ENCODE measurements around the gene GAD2. TPM values are rescaled to one million over a fixed set of nuclear protein-coding genes. Genes with fewer than 3 reads are reported as not detected.

GAD2 gene
- polyA plus RNA-seq, 4 donors: 0.10 to 1.4 TPM; not detected in 2

GRCh38 chr10:26199841-26200240 lies 16.7 kb upstream of the GAD2 start:
- H3K27ac ChIP-seq (ENCODE audit: low read depth in 1 of 3, low read length in 2 of 3): no peak overlapping the region
- H3K4me3 ChIP-seq (ENCODE audit: low read depth in 1 of 3, low read length in 3 of 3): no peak overlapping the region
- no peaks in the 10 kb centered on the region for H3K27me3 ChIP-seq (ENCODE audit: control insufficient read depth in 3 of 3, insufficient read depth in 3 of 3, low read length in 3 of 3)
- 55 to 68% (median 67%) methylated on average over 4 of the region's 4 CpGs for WGBS, 3 donors
- no peak for FAIRE-seq
- no peaks in the 10 kb centered on the region for H3K9me3 ChIP-seq (ENCODE audit: control insufficient read depth in 2 of 2, insufficient read depth in 1 of 2, low read depth in 1 of 2, low read length in 1 of 2)
- no peak for DNase-seq
- H3K4me1 ChIP-seq (ENCODE audit: control insufficient read depth in 3 of 3, insufficient read depth in 2 of 3, low read depth in 1 of 3, low read length in 2 of 3): no peaks in the 10 kb centered on the region
- no peaks in the 10 kb centered on the region for H3K36me3 ChIP-seq (ENCODE audit: control insufficient read depth in 3 of 3, insufficient read depth in 2 of 3, low read depth in 1 of 3, low read length in 3 of 3)

DNA sequence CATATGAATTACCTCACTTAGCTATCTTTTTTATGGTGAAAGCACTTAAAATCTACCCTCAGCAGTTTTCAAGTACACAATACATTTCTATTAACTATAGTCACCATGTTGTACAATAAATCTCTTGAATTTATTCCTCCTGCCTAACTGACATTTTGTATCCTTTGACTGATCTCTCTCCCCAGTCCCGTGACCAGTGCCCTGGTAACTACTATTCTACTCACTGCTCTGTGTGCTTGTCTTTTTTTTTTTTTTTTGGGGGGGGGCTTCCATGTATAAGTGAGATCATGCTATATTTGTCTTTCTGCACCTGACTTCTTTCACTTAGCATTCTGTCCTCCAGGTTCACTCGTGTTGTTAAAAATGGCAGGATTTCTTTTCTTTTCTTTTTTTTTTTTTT lies 11.4 kb upstream of the GAD2 start:
- Histone ChIP-seq H3K4me3 (ENCODE audit: low read depth in 1 of 3, low read length in 3 of 3) (no peak overlapping the region), H3K9me3 (ENCODE audit: control insufficient read depth in 2 of 2, insufficient read depth in 1 of 2, low read depth in 1 of 2, low read length in 1 of 2) (no peaks in the 10 kb centered on the region), H3K36me3 (ENCODE audit: control insufficient read depth in 3 of 3, insufficient read depth in 2 of 3, low read depth in 1 of 3, low read length in 3 of 3) (no peaks in the 10 kb centered on the region), H3K4me1 (ENCODE audit: control insufficient read depth in 3 of 3, insufficient read depth in 2 of 3, low read depth in 1 of 3, low read length in 2 of 3) (no peaks in the 10 kb centered on the region), H3K27ac (ENCODE audit: low read depth in 1 of 3, low read length in 2 of 3) (no peak overlapping the region), H3K27me3 (ENCODE audit: control insufficient read depth in 3 of 3, insufficient read depth in 3 of 3, low read length in 3 of 3) (peaks cover 0 to 3% (median under 1%) of the 10 kb centered on the region in 3 donors)
- 59 to 76% (median 72%) methylated on average over 2 of the region's 2 CpGs for WGBS, 3 donors
- no peak for FAIRE-seq
- DNase-seq: no peak

DNA sequence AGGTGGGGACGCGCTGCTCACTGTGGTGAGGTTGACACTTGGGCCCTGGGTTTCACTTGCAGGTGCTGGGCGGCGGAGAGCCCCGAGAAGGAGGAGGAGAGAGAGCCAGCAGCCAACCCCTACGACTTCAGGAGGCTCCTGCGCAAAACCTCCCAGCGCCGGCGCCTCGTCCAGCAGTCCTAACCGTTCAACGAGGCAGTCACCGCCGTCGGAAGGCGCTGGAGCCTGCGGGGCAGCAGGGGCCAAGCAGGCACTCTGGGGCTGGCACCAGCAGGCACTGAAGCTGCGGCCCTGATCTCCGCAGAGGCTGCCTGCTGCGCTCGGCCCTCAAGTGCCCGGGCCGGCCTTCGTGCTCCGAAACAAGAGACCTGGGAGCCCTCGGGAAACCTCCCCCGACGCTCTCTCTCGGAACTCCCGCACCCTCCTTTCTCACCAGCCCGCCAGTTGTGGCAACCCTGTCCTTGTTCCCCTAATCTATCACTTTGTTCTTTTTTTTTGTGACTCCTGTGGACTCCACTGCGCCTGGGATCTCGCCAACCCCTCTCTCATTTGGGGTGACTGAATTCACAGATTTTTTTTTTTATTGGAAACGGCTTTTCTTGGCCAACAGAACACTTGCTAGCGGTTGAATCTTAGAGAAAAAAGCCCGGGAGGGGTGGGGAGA lies 4.7 kb upstream of the GAD2 start:
- Histone ChIP-seq H3K4me3 (ENCODE audit: low read depth in 1 of 3, low read length in 3 of 3) (no peak overlapping the region), H3K4me1 (ENCODE audit: control insufficient read depth in 3 of 3, insufficient read depth in 2 of 3, low read depth in 1 of 3, low read length in 2 of 3) (no peaks in the 10 kb centered on the region), H3K9me3 (ENCODE audit: control insufficient read depth in 2 of 2, insufficient read depth in 1 of 2, low read depth in 1 of 2, low read length in 1 of 2) (peaks cover 0 to 3% of the 10 kb centered on the region in 2 donors), H3K27ac (ENCODE audit: low read depth in 1 of 3, low read length in 2 of 3) (no peak overlapping the region), H3K27me3 (ENCODE audit: control insufficient read depth in 3 of 3, insufficient read depth in 3 of 3, low read length in 3 of 3) (peaks cover 14 to 70% (median 34%) of the 10 kb centered on the region in 3 donors), H3K36me3 (ENCODE audit: control insufficient read depth in 3 of 3, insufficient read depth in 2 of 3, low read depth in 1 of 3, low read length in 3 of 3) (no peaks in the 10 kb centered on the region)
- WGBS, 3 donors: 16 to 32% (median 28%) methylated on average over 35 to 37 of the region's 37 CpGs
- no peak for DNase-seq
- no peak for FAIRE-seq

GRCh38 chr10:26212511-26212910 lies 4.1 kb upstream of the GAD2 start:
- Histone ChIP-seq H3K4me1 (ENCODE audit: control insufficient read depth in 3 of 3, insufficient read depth in 2 of 3, low read depth in 1 of 3, low read length in 2 of 3) (no peaks in the 10 kb centered on the region), H3K27me3 (ENCODE audit: control insufficient read depth in 3 of 3, insufficient read depth in 3 of 3, low read length in 3 of 3) (peaks cover 14 to 76% (median 40%) of the 10 kb centered on the region in 3 donors), H3K4me3 (ENCODE audit: low read depth in 1 of 3, low read length in 3 of 3) (no peak overlapping the region), H3K36me3 (ENCODE audit: control insufficient read depth in 3 of 3, insufficient read depth in 2 of 3, low read depth in 1 of 3, low read length in 3 of 3) (no peaks in the 10 kb centered on the region), H3K9me3 (ENCODE audit: control insufficient read depth in 2 of 2, insufficient read depth in 1 of 2, low read depth in 1 of 2, low read length in 1 of 2) (peaks cover 0 to 3% of the 10 kb centered on the region in 2 donors), H3K27ac (ENCODE audit: low read depth in 1 of 3, low read length in 2 of 3) (no peak overlapping the region)
- DNase-seq (no peak), FAIRE-seq (no peak)
- WGBS, 3 donors: 8 to 23% (median 17%) methylated on average over 12 of the region's 12 CpGs

DNA sequence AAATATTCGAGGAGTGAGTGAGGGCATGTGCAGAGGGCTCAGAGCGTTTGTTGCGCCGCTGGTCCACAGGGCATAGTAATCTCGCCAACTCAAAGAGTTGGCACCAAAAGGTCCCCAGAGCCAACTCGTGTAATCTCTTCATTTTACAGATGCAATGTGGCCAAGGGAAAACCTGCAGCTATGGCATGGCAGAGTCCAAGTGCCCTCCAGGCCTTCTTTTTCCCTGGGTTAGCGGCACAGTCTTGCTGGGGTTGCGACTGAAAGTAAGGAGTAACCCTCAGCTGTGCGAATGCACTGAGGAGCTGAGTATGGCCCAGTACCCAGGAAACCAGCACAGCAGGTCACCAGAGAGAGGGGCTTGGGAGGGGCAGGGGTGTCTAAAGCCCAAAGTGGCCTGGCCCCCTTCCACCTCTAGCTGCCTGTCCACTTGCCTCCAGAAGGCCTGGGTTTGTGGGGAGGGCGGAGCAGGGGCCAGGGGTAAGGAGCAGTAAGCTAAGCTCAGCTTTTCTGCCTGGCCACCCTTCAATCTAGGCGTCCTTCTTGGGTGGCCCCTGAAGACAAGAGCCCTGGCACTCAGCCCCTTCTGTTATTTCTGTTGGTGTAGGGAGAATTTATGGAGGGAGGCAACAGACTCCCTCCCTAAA lies 3.3 kb upstream of the GAD2 start:
- no peak overlapping the region for H3K27ac ChIP-seq (ENCODE audit: low read depth in 1 of 3, low read length in 2 of 3)
- no peaks in the 10 kb centered on the region for H3K36me3 ChIP-seq (ENCODE audit: control insufficient read depth in 3 of 3, insufficient read depth in 2 of 3, low read depth in 1 of 3, low read length in 3 of 3)
- WGBS, 3 donors: 23 to 37% (median 30%) methylated on average over 11 of the region's 11 CpGs
- no peak overlapping the region for H3K4me3 ChIP-seq (ENCODE audit: low read depth in 1 of 3, low read length in 3 of 3)
- H3K4me1 ChIP-seq (ENCODE audit: control insufficient read depth in 3 of 3, insufficient read depth in 2 of 3, low read depth in 1 of 3, low read length in 2 of 3): no peaks in the 10 kb centered on the region
- no peak for DNase-seq
- peaks cover 0 to 3% of the 10 kb centered on the region in 2 donors for H3K9me3 ChIP-seq (ENCODE audit: control insufficient read depth in 2 of 2, insufficient read depth in 1 of 2, low read depth in 1 of 2, low read length in 1 of 2)
- FAIRE-seq: no peak
- peaks cover 19 to 83% (median 46%) of the 10 kb centered on the region in 3 donors for H3K27me3 ChIP-seq (ENCODE audit: control insufficient read depth in 3 of 3, insufficient read depth in 3 of 3, low read length in 3 of 3)

GRCh38 chr10:26214004-26214403 lies 2.6 kb upstream of the GAD2 start:
- Histone ChIP-seq H3K36me3 (ENCODE audit: control insufficient read depth in 3 of 3, insufficient read depth in 2 of 3, low read depth in 1 of 3, low read length in 3 of 3) (no peaks in the 10 kb centered on the region), H3K4me1 (ENCODE audit: control insufficient read depth in 3 of 3, insufficient read depth in 2 of 3, low read depth in 1 of 3, low read length in 2 of 3) (no peaks in the 10 kb centered on the region), H3K27ac (ENCODE audit: low read depth in 1 of 3, low read length in 2 of 3) (no peak overlapping the region), H3K4me3 (ENCODE audit: low read depth in 1 of 3, low read length in 3 of 3) (no peak overlapping the region), H3K9me3 (ENCODE audit: control insufficient read depth in 2 of 2, insufficient read depth in 1 of 2, low read depth in 1 of 2, low read length in 1 of 2) (peaks cover 0 to 3% of the 10 kb centered on the region in 2 donors), H3K27me3 (ENCODE audit: control insufficient read depth in 3 of 3, insufficient read depth in 3 of 3, low read length in 3 of 3) (peaks cover 19 to 86% (median 50%) of the 10 kb centered on the region in 3 donors)
- DNase-seq (no peak), FAIRE-seq (no peak)
- WGBS, 3 donors: 9 to 12% (median 10%) methylated on average over 7 of the region's 7 CpGs

DNA sequence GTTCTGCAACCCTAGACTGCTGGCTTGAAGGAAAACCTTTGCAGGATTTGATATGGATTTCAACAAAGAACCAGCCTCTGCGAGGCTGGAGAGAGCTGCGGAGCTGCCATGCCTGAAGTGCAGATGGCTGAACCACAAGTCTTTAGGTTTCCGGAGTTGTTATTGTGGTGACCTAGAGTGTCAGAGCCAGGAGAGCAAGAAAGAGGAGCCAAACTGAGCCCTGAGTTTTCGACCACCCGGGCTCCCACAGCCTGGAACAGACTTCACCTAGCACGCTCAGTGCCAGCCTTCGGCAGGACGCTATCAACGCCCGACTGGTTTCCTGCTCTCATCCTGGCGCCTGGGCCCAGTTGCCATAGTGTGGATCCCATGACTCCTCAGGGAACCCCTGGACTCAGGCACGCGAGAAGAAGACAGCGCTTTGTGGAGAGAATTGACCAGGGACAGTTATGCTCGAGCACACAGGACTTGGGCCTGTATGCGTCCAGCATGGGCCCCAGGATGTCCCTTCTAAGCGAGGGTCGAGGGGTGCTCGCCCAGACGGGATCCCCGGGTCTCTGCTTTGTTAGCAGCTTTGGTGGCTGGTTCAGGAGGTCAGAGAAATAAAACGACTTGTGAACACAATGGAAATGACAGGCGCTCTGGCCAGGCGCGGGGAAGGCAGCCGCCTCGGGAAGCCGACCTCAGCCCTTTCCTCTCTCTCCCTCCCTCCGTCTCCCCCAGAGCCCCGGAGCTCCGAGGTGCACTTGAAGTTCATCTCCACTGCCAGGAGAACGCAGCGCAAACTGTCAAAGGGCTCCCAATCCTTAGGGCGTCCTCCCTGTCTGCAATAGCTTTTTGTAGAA lies 1.8 kb upstream of the GAD2 start:
- 7 to 15% (median 14%) methylated on average over 32 to 34 of the region's 34 CpGs for WGBS, 3 donors
- no peak overlapping the region for H3K4me3 ChIP-seq (ENCODE audit: low read depth in 1 of 3, low read length in 3 of 3)
- H3K27ac ChIP-seq (ENCODE audit: low read depth in 1 of 3, low read length in 2 of 3): no peak overlapping the region
- peaks cover 0 to 3% of the 10 kb centered on the region in 2 donors for H3K9me3 ChIP-seq (ENCODE audit: control insufficient read depth in 2 of 2, insufficient read depth in 1 of 2, low read depth in 1 of 2, low read length in 1 of 2)
- DNase-seq (peak in 1 of 2 donors; percentile 5), FAIRE-seq (no peak)
- H3K36me3 ChIP-seq (ENCODE audit: control insufficient read depth in 3 of 3, insufficient read depth in 2 of 3, low read depth in 1 of 3, low read length in 3 of 3): no peaks in the 10 kb centered on the region
- no peaks in the 10 kb centered on the region for H3K4me1 ChIP-seq (ENCODE audit: control insufficient read depth in 3 of 3, insufficient read depth in 2 of 3, low read depth in 1 of 3, low read length in 2 of 3)
- peaks cover 19 to 91% (median 50%) of the 10 kb centered on the region in 3 donors for H3K27me3 ChIP-seq (ENCODE audit: control insufficient read depth in 3 of 3, insufficient read depth in 3 of 3, low read length in 3 of 3)

DNA sequence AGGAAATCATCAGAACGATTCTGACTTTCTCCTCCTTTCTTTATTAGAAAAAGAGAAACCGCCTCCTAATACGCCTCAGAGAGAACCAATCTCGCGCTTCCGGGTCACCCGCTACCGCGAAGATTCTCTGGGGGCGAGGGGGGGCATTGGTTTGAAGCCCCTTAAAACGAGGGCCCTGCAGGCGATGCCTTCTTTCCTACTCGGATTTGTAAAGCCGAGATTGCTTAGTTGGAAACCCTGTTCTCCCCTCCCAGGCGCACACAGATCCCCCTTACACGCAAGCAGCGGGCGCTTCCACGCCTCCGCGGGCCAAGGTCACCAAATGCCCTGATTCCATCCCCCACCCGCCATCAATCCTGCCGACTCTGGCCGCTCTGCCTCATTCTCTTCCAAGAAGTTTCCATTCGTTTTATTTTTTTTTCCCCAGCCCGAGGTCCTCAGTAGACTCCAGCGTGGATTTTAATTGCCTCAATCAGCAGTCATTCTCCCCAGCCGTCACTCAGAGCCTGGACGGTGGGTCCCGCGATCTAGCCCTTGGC lies 1.1 kb upstream of the GAD2 start:
- DNase-seq (no peak), FAIRE-seq (no peak)
- Histone ChIP-seq H3K27ac (ENCODE audit: low read depth in 1 of 3, low read length in 2 of 3) (no peak overlapping the region), H3K27me3 (ENCODE audit: control insufficient read depth in 3 of 3, insufficient read depth in 3 of 3, low read length in 3 of 3) (peaks cover 19 to 91% (median 48%) of the 10 kb centered on the region in 3 donors), H3K4me1 (ENCODE audit: control insufficient read depth in 3 of 3, insufficient read depth in 2 of 3, low read depth in 1 of 3, low read length in 2 of 3) (no peaks in the 10 kb centered on the region), H3K36me3 (ENCODE audit: control insufficient read depth in 3 of 3, insufficient read depth in 2 of 3, low read depth in 1 of 3, low read length in 3 of 3) (no peaks in the 10 kb centered on the region), H3K9me3 (ENCODE audit: control insufficient read depth in 2 of 2, insufficient read depth in 1 of 2, low read depth in 1 of 2, low read length in 1 of 2) (peaks cover 0 to 3% of the 10 kb centered on the region in 2 donors), H3K4me3 (ENCODE audit: low read depth in 1 of 3, low read length in 3 of 3) (no peak overlapping the region)
- 2 to 9% (median 4%) methylated on average over 31 of the region's 31 CpGs for WGBS, 3 donors

Measured in small intestine (tissue), 7 donors.